KBM-7 (cell line): Measurements from ENCODE around the gene STXBP2.

Source experiments
- DNase-seq: peaks from one replicate; pipeline ENCODE4 v3.0.0-alpha.2; 2015
- in situ Hi-C: fragments of 300-500 bp; cut with MboI; formaldehyde crosslinking; loops from 2 replicates; pipeline ENCODE4 v1.14.3; 2020; ENCODE audit warnings: low sequenced_read_pairs, low pct_unique_long_range_greater_than_20kb, mixed read lengths

STXBP2 gene

DNA sequence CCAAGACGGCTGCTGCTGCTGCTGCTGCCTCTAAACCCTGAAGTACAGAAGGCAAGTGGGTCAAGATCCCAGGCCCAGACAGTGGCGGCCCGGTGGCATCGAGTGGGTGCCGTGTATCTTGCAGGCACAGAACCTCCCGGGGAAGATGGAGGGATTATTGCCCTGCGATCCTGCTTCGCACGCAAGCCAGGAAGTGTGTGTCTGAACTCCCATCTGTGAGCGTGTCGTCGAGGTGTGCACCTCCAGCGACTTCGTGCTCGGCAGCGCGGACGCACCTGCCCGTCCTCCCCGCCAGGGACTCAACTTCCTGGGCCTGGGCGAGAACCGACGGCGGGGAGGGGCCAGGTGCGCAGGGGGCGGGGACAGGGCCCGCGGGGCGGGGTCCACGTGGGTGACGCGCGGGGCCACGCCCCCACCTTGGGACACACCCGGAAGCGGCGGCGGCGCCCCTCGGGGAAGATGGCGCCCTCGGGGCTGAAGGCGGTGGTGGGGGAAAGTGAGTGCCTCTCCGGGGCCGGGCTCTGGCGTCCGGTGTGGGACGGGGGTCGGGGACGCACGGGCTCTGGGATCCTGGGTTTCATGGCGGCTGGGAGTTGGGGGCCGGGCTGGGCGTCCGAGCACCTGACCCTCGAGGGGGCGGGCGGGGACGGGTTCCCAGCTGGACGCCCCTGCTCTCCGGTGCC, at the start of gene STXBP2:
Gene STXBP2, plus strand, starts transcription at position 420 of the 683 bp plus-strand sequence. Its CDS starts 40 bp downstream, at position 460.
- in situ Hi-C loops: no loop called here
- no peak for DNase-seq

GRCh38 chr19:7589822-7590221, 47.1 kb upstream of the STXBP2 start:
- no peak for DNase-seq
- in situ Hi-C loops: no loop called here

GRCh38 chr19:7590256-7590655, 46.7 kb upstream of the STXBP2 start:
- in situ Hi-C loops: no loop called here
- no peak for DNase-seq

- DNase-seq: peak; percentile 60
- in situ Hi-C loops: no loop called here
Observed at GRCh38 chr19:7595466-7596133, 41.3 kb upstream of the STXBP2 start, which contains the start of gene CAMSAP3. Gene CAMSAP3, plus strand, starts transcription at chr19:7595863. Its CDS starts 140 bp downstream, at chr19:7596003.

GRCh38 chr19:7596211-7596937, 40.5 kb upstream of the STXBP2 start:
- in situ Hi-C loops: no loop called here
- DNase-seq: no peak

DNA sequence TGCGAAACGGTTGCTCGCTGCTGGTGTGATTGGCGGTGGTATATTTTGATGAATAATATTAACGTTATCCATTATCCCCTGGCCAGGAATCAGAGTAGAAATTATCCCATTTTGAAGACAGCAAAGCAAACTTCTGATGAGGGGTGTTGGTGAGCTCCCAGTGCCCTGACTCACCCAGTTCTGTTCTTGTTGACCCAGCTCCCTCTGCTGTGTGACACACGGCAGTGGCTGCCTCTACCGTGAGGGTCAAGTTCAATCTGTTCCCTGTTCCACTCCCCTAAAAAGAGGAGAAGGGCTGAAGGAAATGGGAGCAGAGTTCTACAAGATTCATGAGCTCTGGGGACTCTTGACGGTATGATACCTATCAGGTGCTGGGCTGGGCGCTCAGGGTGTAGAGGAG, 39.2 kb upstream of the STXBP2 start:
- in situ Hi-C loops: no loop called here
- DNase-seq: no peak

DNA sequence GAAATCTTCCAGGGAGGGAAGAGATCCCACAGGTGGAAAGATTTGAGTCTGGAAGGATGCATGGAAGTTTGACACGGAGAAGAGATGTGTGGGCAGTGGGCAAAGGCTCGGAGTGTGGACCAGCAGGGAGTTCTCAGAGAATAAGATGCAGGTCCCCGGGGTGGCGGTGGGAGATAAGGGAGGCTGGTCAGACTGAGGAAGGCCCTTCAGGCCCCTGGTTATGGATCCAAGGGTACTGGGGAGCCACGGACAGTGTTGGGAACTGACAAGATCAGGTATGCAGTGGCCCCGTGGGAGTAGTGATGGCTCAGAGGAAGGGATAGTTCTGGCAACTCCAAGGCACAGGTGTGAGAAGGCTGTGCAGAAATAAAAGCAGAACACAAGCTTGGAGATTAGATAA, 38.7 kb upstream of the STXBP2 start:
- in situ Hi-C loops: no loop called here
- no peak for DNase-seq

DNA sequence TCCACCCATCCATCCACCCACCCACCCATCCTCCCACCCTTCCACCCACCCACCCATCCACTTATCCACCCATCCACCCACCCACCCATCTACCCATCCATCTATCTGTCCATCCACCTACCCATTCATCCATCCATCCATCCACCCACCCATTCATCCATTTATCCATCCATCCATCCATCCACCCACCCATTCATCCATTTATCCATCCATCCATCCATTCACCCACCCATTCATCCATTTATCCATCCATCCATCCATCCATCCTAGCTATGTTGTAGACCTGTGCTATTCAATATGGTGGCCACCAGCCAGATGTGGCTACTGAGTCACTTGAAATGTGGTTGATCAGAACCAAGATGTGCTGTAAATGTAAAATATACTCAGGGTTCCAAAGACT, 36.2 kb upstream of the STXBP2 start:
- no peak for DNase-seq
- in situ Hi-C loops: no loop called here

GRCh38 chr19:7602240-7602934, 34.5 kb upstream of the STXBP2 start:
- in situ Hi-C loops: no loop called here

GRCh38 chr19:7602935-7603497, 33.9 kb upstream of the STXBP2 start:
- no peak for DNase-seq
- in situ Hi-C loops: no loop called here

More at GRCh38 chr19:7602240-7602934, 34.5 kb upstream of the STXBP2 start:
- no peak for DNase-seq

DNA sequence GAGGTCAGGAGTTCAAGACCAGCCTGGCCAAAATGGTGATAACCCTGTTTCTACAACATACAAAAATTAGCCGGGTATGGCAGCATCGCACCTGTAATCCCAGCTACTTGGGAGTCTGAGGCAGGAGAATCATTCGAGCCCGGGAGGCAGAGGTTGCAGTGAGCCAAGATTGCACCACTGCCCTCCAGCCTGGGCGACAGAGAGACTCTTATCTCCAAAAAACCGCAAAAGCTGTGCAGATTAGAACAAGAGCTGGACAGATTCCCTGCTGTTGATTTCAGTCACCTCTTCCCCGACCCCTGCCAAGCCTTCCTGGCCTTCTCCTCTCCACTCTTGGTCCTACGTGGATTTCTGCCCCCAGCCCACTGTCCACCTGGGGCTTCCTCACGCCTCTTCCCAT, 33.0 kb upstream of the STXBP2 start:
- in situ Hi-C loops: no loop called here
- no peak for DNase-seq

DNA sequence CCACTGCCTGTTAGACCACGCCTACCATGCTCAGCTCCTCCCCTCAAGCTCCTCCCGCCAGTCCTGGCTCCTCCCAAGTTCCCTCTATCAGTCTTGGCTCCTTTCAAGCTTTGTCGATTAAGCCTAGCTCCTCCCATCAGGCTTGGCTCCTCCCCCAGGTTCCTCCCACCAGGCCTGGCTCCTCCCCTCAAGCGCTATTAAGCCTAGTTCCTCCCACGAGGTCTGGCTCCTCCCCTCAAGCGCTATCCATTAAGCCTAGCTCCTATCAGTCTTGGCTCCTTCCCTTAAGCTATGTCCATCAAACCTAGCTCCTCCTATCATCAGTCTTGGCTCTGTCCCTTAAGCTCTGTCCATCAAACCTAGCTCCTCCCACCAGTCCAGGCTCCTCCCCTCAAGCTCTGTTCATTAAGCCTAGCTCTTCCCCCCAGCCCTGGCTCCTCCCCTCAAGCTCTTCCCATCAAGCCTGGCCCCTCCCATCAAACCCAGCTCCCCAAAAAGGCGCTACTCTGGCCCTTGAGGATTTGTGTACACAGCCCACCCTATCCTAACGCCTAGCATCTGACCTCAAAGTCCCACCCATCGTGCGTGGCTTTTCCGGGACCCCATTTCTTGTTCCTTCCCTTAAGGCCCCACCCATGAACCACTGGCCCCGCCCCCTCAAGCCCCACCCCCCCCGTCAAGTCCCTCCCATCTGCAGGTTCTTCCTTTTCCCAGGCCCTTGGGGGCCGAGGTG, 31.3 kb upstream of the STXBP2 start:
- in situ Hi-C loops: no loop called here
- DNase-seq: peak; percentile 70

GRCh38 chr19:7606289-7606688, 30.6 kb upstream of the STXBP2 start:
- in situ Hi-C loops: no loop called here
- DNase-seq: no peak

DNA sequence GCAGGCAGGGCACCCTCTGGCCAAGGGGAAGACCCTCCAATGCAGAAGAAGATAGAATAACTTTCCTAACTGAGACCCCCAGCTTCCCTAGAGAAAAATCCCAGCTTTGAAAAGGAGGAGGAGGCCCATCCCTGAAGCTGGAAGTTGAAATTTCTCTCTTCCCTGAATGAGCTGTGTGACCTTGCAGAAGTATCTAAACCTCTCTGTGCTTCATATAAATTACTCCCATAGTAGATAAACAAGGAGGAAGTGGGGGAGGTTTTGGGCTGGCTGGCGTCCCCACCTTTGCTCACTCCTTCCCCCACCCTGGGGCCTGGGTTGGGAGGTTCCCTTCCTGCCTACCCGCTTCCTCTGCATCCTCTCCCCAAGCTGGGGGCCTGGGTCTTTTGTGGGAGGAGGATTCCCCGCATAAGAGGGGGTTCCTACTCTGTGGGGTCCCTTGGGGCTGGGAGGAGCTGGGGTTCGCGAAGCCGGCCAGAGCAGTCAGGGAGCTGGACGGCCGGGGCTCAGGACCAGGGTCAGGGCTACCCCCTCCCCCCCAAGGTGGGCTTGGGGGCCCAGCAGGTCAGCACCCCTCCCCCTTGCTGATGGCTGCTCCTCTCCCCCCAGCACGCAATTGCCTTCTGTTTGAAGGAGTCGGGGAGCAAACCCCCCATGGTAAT, 29.6 kb upstream of the STXBP2 start:
- DNase-seq: no peak
- in situ Hi-C loops: no loop called here

DNA sequence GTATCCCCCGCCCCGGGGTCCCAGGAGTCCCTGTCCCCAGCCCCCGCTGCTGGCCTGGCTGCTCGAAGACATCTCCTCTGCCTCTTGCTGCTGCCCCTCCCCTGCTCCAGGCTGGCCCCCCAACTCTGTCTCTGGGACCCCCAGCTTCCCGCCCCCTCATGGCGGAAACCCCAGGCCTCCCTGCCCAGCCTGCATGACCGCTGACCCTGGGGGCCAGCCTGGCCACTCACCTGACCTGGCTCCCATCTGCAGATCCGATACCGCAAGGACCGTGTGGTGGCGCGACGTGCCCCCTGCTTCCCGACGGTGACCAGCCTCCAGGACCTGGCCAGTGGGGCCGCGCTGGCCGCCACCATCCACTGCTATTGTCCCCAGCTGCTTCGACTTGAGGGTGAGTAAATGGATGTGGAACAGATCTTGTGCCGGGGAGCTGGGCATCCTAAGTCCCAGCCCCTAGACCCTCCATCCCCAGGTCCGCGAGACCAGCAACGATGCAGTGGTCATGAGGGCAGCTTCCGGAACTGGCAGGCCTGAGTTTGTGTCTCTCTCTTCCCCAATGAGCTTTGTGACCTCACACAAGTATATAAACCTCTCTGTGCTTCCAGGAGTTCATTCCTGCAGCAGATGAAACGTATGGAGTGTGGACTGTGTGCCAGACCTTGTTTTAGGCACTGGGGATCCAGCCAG, 28.9 kb upstream of the STXBP2 start:
- DNase-seq: no peak
- in situ Hi-C loops: no loop called here

- no peak for DNase-seq
- in situ Hi-C loops: no loop called here
Observed at GRCh38 chr19:7610491-7611240, 26.2 kb upstream of the STXBP2 start.
